ENCODE measurements around the gene N4BP2.
"Not testable (repeated sequence)": the region's sequence is repeated elsewhere in the genome, so short reads cannot be mapped to it uniquely, and the experiment has no call there.

The N4BP2 gene
- total RNA-seq = 9.6 to 59.2 (median 33.9) reads per million in 17 experiments

DNA sequence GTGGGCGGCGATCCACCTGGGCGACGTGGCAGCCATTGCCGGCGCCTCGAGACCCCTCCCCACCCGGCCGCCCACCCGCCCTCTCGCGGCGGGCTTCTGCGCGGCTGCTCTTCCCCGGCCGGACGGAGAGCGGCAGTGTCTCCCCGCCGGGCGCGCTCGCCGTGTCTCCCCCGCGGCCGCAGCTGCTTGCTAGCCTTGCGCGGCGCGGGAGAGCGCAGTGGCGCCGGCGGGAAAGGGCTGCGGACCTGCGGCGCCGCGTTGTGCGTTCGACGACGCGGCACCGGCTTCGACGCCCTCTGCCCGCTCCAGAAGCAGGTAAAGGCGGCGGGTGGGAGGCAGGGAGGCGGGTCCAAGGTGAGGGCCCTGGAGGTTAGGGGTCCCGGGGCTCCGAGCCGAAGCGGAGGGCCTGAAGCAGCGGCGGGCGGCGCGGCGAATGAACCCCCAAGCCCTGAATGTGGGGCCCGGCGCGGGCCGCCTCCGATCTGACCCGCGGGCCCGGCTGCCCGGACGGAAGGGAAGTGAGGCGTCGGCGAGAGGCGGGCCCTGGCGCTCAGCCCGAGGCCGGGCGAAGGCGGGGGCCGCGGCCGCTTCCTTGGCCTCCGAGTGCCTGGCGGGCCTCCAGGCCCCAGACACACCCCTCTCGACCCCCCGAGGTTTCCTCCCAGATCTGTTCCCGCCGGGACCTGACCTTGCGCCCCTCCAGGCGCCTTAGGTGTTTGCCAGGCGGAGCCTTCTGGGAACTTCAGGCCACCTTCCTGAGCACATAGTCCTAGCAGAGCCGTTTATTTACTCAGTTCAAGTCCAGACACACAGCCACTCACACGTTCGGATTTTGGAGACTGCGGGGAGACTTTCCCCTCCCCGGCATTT, at the start of gene N4BP2:
Gene N4BP2, plus strand, starts transcription at position 135 of the 870 bp plus-strand sequence. CDS start 40,491 bp downstream, outside the sequence.
- DNase-seq = peak; percentile 85 to 94 (median 90)

DNA sequence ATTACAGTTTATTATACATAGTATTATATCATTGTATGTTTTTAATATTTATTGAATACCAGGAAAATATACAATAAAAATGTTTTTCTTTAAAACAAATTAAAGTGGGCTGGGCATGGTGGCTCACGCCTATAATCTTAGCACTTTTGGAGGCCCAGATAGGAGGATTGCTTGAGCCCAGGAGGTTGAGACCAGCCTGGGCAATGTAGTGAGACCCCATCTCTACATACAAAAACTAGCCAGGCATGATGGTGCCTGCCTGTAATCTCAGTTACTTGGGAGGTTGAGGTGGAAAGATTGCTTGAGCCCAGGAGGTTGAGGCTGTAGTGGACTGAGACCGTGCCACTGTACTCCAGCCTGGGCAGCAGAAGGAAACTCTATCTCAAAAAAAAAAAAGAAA, 40.6 kb upstream of the N4BP2 start:
- no peak for DNase-seq

DNA sequence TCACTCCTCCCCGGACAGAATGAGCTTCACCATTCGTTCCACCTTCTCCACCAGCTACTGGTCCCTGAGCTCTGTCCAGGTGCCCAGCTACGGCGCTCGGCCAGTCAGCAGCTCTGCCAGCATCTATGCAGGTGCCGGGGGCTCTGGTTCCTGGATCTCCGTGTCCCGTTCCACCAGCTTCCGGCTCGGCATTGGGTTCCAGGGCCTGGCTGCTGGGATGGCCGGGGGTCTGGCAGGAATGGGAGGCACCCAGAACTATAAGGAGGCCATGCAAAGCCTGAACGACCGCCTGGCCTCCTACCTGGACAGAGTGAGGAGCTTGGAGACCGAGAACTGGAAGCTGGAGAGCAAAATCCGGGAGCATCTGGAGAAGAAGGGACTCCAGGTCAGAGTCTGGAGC, 36.4 kb upstream of the N4BP2 start:
- DNase-seq = no peak

DNA sequence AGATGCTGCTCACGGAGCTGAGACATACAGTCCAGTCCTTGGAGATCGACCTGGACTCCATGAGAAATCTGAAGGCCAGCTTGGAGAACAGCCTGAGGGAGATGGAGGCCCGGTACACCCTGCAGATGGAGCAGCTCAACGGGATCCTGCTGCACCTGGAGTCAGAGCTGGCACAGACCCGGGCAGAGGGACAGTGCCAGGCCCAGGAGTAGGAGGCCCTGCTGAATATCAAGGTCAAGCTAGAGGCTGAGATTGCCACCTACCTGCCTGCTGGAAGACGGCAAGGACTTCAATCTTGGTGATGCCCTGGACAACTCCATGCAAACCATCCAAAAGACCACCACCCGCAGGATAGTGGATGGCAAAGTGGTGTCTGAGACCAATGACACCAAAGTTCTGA, 35.5 kb upstream of the N4BP2 start:
- DNase-seq = not testable (repeated sequence)

DNA sequence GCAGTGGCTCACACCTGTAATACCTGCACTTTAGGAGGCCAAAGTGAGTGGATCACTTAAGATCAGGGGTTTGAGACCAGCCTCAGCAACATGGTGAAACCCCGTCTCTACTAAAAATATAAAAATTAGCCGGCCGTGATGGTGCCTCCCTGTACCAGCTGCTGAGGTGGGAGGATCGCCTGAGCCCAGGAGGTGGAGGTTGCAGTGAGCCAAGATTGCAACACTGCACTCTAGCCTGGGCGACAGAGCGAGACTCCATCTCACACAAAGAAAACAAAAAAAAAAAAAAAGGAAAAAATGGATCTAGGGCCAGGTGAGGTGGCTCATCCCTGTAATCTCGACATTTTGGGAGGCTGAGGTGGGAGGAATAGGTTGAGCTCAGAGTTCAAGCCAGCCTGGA, 32.6 kb upstream of the N4BP2 start:
- DNase-seq = not testable (repeated sequence)

DNA sequence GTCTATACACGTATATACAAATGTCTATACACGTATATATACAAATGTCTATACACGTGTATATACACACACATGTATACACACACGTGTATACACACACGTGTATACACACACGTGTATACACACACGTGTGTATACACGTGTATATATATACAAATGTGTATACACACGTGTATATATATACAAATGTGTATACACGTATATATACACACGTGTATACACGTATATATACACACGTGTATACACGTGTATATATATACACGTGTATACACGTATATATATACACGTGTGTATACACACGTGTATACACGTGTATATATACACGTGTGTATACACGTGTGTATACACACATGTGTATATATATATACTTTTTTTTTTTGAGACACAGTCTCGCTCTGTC, 23.9 kb upstream of the N4BP2 start:
- DNase-seq = no peak

DNA sequence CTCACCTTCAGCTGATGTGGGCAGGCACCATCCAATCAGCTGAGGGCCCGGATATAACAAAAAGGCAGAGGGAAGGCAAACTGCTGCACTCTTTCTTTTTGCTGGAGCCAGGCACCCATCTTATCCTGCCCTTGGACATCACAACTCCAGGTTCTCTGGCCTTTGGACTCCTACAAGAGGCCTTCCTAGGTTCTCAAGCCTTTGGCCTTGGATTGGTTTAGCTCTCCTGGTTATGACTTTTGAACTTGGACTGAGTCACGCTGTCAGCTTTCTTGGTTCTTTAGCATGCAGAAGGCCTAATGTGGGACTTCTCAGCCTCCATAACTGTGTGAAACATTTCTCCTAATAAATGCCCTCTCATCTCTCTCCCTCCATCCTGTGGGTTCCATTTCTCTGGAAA, 23.0 kb upstream of the N4BP2 start:
- DNase-seq = no peak

DNA sequence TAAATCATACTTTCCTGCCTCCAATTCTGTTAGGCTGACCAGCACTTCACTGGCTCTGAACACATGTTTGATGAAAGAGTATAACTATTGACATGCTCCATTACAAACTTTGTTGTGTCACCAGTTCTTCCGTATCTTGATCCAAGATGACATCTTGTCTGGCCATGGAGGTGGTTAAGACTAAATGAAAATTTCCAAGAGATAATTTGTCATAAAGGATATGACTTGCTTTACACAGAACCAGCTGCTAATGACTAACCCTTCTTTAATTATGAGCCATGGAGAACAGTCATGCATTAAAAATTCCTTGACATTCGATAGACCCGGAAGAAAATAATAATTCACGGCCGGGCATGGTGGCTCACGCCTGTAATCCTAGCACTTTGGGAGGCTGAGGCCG, 17.7 kb upstream of the N4BP2 start:
- no peak for DNase-seq

DNA sequence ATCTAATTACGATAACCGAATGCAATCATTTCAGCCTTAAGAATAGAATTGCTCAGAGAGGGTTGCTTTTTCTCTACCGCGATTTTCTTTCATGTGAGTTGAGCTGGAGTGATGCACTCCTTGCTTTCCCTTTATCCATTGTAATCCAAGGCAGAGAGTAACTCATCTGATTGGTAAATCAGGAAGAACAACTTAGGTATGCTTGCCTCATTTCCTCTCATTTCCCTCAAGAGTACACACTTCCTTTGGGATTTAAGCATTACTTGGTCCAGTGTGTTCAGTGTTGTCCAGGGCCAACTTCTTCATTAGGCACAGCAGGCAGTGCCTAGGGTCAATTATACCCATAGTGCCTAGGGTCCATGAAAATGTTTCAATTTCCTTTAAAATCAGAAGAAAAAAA, 15.7 kb upstream of the N4BP2 start:
- no peak for DNase-seq

DNA sequence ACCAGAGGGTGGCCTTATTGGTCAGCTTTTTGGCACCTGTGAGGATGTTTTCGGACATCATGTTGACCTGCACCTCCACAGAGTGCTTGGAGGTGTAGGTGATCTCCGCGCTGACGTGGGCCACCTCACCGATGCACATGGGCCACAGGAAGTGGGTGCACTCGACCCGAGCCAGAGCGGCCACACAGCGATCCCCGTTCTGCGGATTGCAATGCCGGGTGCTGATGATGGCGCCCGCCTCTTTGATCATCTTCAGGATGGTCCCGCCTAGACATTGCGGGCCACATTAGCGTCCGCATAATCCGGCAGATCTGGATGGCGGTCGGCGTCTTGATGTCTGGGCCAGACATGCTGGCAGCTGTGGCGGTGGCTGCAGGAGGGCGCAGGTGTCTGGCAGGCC, 12.9 kb upstream of the N4BP2 start:
- no peak for DNase-seq

DNA sequence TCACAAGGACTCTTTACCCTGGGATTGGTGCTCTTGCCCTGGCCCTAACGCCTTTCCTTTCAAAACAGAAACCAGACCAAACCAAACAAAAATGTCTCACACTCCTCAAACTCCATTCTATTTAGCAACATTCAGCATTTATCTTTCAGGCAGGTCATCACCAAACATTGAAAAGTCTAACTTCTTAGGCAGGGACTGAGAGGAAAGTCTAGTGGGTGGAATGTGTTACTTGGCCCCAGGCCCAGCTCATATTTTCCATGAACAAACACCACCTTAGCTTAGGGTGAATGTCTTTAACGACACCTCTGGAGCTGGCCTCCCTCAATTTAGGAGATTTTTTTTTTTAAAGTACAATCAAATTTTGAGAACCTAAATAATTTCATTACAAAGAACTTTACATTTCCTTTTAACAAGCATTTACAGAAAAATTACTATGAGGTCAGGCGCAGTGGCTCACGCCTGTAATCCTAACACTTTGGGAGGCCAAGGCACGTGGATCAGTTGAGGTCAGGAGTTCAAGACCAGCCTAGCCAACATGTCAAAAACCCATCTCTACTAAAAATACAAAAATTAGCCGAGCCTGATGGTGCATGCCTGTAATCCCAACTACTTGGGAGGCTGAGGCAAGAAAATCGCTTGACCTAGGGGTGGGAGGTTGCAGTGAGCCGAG, 10.2 kb upstream of the N4BP2 start:
- DNase-seq = no peak

DNA sequence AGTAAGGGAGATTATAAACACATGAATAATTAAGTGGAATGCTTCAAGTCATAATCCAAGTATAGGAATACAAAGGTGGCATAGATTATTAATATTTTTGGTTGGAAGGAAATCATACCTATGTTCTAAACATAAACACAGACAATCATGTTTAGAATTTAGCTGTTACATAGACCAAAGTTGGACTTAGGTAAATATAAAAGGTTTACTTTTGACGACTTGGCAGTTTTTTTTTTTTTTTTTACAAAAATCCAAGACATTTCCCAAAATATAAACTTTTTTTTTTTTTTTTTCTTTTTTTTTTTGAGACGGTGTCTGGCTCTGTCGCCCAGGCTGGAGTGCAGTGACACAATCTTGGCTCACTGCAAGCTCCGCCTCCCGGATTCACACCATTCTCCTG, 3.5 kb upstream of the N4BP2 start:
- no peak for DNase-seq

DNA sequence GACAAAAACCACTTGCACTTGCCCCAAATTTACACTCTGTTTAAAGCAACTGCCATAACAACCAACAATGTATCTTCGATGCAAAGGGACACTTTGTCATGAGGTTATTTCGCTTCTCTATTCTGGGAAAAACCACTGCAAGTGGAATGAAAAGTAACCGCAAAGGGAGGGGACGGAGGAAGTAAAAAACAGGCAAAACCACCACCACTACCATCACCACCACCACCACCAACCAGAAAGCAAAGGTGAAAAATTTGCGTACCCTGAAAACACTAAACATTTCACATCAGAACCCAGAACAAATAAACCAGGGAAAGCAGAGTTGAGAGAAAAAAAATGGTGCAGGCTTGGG, 1.2 kb upstream of the N4BP2 start:
- DNase-seq = peak; percentile 55 to 85 (median 71)

DNA sequence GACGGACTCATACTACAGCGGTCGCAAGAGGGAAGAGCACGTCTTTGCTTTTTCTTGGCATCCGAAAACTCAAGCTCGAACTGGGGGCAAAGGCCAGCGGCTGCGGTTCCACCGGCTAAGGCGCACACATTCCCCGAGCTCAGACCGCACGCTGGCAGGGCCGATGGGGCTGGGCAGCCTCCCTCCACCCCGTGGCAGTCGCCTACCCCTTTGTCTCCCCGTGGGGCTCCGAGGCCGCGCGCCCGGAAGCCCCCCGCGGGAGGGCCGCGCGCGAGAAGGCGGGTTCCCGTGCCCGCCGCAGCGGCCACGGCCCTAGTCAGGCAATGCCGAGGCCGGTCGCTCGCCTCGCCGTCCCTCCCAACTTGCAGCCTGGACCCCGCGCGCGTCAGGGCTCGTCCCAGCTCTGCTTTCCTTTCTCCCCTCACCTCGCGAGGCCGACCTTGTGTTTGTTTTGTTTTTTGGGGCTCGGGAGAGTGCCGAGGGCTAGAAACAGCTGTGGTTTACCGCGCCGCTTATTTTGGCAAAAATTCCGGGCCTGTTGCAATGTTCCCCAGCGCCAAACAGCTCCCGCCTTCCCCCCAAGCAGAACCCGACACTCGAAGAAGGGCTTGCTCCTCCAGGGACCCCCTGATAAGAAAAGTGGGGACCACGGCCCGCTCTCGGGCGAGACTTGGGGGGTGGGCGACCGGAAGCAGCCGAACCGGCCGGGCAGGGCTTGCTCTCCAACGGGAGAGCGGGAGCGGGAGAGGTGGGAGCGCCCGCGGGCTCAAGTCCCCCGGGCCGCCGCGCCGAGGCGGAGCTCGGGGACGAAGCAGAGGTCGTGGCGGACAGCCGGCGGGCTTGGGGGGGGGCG, 561 bp upstream of the N4BP2 start:
- DNase-seq = peak; percentile 57 to 85 (median 68)

DNA sequence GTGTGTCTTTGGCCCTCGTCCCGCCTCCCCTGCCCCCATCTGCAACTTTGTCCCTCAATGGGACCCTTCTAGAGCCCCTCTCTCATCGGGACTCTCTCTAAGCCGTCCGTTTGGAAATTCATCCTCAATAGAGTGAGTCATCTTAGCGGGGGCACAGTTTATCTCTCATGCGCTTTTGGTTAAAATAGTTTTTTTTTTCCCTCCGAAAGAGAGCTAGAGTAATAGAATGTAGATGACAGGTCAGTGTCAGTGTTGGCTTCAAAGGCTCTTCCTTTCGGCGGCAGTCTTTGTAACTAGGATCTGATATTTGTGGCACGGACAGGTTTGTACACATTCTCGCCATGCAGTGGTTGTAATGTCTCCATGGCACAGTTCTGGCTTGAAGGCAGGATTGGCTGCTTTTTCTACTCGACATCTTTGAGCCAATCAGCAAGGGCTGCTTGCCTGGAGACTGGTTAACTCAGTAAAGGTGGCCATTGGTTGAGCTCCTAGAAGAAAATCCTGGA, 989 bp downstream of the N4BP2 start:
- DNase-seq = peak; percentile 87 to 95 (median 90)

DNA sequence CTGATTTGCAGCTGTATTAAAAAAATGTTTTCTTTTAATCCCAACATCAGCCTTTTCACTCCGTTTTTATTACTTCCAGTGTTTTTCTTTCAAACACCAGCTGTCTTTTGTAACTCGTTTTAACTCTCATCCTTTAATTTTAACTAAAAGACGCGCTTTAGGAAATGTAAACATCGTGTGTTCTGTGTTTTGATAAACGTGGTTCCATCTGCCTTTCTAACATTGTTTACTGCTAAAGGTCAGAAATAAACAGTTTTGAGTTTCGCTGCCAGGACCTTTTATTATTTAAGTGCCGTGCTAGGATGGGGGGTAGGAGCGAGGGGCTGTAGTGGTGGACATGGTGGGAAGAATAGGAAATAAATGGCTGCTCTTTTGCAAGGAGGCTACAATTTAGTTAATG, 1.5 kb downstream of the N4BP2 start:
- no peak for DNase-seq

DNA sequence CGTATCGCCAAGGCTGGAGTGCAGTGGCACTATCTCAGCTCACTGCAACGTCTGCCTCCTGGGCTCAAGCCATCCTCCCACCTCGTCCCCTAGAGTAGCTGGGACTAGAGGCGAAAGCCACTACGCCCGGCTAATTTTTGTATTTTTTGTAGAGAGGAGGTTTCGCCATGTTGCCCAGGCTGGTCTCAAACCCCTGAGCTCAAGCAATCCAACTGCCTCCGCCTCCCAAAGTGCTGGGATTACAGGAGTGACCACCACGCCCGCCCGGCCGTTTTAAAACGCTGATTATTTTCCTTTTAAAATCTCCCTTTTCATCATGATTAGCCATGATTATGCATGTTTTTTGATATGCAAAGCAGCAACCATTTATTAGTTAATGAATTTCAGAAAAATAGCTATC, 2.2 kb downstream of the N4BP2 start:
- no peak for DNase-seq

DNA sequence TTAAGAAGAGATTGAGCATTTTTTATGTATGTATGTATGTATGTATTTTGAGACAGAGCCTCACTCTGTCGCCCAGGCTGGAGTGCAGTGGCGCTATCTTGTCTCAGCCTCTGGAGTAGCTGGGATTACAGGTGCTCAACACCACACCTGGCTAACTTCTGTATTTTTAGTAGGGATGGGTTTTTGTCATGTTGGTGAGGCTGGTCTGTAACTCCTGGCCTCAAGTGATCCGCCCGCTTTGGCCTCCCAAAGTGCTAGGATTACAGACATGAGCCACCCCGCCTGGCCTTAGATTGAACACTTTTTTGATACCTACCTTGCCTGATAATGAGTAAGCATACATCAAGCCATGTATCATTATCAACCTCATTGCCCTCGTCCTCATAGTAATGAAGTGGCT, 2.7 kb downstream of the N4BP2 start:
- no peak for DNase-seq

DNA sequence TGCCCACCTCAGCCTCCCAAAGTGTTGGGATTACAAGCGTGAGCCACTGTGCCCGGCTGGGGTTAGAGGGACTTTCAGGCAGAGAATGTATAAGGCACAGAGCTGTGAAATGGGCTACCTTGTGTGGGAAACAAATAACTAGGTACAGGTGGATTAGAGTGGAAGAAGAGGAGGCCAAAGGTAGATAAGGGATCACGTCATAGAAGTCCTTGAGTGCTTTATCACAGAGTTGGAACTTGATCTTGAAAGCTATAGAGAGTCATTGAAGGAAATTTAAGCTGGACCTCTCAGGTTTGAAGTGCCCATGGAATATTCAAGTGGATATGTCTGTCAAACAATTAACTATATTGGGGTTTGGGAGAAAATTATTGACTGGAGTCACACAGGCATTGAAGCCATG, 8.4 kb downstream of the N4BP2 start:
- DNase-seq = no peak

DNA sequence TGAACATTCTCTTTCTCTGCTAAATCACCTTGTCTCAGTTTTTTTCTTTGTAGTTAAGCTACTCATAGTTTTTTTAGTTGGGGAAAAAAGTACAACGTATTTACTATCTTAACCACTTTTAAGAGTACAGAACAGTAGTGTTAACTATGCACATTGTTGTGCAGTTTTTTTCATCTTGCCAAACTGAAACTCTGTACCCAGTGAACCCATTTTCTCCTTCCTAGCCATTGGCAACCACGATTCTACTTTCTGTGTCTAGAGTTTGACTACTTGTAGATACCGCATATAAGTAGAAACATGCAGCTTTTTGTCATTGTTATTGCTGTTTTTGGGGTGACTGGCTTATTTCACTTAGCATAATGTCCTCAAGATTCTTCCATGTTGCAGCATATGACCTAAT, 10.0 kb downstream of the N4BP2 start:
- peak in 2 of 4 experiments; percentile 22 to 25 for DNase-seq

DNA sequence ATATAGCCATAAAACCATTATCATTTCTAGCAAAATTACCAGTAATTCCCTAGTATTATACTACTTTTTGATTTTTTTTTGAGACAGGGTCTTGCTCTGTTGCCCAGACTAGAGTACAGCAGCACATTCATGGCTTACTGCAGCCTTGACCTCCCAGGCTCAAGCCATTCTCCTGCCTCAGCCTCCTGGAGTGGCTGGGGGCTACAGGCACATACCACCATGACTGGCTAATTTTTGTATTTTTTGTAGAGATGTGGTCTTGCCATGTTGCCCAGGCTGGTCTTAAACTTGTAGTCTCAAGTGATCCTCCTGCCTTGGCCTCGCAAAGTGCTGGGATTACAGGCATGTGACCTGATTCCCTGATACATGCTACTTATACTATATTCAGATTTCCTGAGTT, 13.7 kb downstream of the N4BP2 start:
- DNase-seq = no peak

DNA sequence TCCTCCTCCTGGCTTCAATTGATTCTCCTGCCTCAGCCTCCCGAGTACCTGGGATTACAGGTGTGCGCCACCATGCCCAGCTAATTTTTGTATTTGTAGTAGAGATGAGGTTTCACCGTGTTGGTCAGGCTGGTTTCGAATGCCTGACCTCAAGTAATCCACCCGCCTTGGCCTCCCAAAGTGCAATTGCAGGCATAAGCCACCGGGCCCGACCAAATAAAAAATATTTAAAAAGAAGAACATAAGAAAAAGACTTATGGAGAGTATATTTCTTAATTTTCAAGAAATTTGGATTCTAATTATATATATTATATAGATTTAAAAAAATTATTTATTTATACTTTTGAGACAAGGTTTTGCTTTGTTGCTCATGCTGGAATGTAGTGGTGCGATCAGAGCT, 29.8 kb downstream of the N4BP2 start:
- DNase-seq = no peak

DNA sequence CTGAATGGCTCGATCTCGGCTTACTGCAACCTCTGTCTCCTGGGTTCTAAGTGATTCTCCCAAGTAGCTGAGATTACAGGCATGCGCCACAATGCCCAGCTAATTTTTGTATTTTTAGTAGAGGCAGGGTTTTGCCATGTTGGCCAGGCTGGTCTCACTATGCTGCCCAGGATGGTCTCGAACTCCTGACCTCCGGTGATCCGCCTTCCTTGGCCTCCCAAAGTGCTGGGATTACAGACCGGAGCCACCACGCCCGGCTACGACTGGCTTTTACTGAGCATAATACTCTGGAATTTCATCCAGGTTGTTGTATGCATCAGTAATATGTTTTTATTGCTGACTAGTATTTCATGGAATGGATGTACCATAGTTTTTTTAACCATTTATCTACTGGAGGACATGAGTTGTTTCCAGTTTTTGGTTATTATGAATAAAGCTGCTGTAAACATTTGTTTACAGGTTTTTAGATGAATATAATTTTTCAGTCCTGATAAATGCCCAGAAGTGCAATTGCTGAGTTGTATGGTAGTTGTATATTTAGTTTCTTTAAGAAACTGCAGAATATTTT, 31.2 kb downstream of the N4BP2 start:
- no peak for DNase-seq

Data from suppressor macrophage (primary cell).